ENCODE data around the gene TPO. TPM values are rescaled to one million over a fixed set of nuclear protein-coding genes. Genes with fewer than 3 reads are reported as not detected.

Gene TPO
- total RNA-seq, 2 donors from 2014 or later, result 0.80 to 0.94 TPM

DNA sequence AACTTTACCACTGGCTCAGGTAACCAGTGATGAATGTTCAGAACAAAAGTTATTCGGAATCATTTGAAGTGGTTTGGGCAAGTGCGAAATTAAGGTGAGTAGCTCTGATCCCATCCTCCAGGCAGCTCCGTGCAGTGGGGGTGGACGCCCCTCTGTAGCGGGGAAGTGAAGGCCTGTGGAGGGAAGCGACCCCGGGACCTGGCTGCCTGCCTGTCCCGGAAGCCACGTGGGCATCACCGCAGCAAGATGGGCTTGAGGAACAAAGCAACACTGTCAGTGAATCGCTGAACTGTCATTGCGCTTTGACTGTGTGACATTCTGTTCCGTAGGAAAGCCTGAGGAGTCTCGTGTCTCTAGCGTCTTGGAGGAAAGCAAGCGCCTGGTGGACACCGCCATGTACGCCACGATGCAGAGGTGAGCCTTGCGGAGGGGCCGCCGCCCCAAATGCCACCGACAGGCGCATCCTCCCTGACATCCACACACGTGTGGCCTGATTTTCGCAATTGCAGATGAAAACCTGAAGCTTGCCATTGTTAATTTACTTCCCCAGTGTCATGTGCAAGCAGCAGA lies 9.5 kb downstream of the TPO start:
- no peak overlapping the region for H3K27ac ChIP-seq
- H3K4me1 ChIP-seq, result no peaks in the 10 kb centered on the region
- no peak overlapping the region for H3K4me3 ChIP-seq
- intact Hi-C loops (cut with DNase I), result no loop called here
- H3K27me3 ChIP-seq, result no peaks in the 10 kb centered on the region
- H3K9ac ChIP-seq (ENCODE audit: low read depth in 2 of 2, low read length in 2 of 2), result no peak overlapping the region
- no peaks in the 10 kb centered on the region for H3K36me3 ChIP-seq
- TF ChIP-seq, protein P1, sequence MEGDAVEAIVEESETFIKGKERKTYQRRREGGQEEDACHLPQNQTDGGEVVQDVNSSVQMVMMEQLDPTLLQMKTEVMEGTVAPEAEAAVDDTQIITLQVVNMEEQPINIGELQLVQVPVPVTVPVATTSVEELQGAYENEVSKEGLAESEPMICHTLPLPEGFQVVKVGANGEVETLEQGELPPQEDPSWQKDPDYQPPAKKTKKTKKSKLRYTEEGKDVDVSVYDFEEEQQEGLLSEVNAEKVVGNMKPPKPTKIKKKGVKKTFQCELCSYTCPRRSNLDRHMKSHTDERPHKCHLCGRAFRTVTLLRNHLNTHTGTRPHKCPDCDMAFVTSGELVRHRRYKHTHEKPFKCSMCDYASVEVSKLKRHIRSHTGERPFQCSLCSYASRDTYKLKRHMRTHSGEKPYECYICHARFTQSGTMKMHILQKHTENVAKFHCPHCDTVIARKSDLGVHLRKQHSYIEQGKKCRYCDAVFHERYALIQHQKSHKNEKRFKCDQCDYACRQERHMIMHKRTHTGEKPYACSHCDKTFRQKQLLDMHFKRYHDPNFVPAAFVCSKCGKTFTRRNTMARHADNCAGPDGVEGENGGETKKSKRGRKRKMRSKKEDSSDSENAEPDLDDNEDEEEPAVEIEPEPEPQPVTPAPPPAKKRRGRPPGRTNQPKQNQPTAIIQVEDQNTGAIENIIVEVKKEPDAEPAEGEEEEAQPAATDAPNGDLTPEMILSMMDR (IDR thresholded peaks at IDR 0.05), result no peak
- H3K9me3 ChIP-seq, result no peaks in the 10 kb centered on the region
- no peak for DNase-seq

DNA sequence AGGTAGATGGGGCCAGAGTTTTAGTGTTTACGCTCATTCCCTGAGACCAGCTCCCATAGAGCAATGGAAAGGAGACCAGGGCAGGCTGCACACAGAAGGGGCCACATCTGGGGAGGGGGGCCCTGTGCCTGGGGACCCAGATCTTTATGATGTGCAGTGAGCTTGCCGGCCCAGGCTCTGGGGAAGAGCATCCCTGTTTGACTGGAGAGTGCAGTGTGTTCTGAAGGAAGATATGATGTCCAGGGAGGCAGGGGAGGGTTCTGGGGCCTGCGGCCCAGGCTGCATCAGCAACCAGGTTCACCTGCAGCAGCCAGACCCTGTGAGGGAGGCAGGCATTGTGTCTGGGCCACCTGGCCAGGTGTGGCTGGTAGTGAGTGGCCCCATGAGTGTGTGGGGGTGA lies 13.8 kb downstream of the TPO start:
- Histone ChIP-seq H3K9me3 (no peaks in the 10 kb centered on the region), H3K36me3 (no peaks in the 10 kb centered on the region), H3K27ac (no peak overlapping the region), H3K9ac (ENCODE audit: low read depth in 2 of 2, low read length in 2 of 2) (no peak overlapping the region), H3K27me3 (no peaks in the 10 kb centered on the region), H3K4me1 (no peaks in the 10 kb centered on the region), H3K4me3 (no peak overlapping the region)
- intact Hi-C loops (cut with DNase I), result no loop called here
- no peak for DNase-seq
- TF ChIP-seq, protein P1 (IDR thresholded peaks at IDR 0.05), result no peak

DNA sequence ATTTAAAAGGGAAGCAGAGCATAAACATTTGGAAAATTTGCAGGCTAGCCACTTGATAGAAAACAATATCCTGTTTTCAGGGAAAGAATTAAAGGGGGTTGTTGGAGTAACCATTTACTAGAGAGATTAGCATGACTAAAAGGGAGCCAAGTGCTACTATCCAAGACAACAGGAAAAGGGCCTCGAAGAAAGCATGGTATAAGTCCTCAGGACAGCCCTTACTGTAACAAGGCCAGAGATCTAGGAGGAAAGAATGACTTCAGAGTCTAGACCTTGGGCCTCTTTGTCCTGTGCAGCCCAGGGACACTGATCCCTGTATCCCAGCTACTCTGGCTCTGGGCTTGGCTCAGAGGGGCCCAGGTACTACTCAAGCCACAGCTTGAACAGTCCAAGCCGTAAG lies 16.6 kb downstream of the TPO start:
- no peak for DNase-seq
- no peaks in the 10 kb centered on the region for H3K4me1 ChIP-seq
- H3K27me3 ChIP-seq, result no peaks in the 10 kb centered on the region
- no peak overlapping the region for H3K4me3 ChIP-seq
- no peak overlapping the region for H3K9ac ChIP-seq (ENCODE audit: low read depth in 2 of 2, low read length in 2 of 2)
- no peaks in the 10 kb centered on the region for H3K9me3 ChIP-seq
- TF ChIP-seq, protein P1 (IDR thresholded peaks at IDR 0.05), result no peak
- no peaks in the 10 kb centered on the region for H3K36me3 ChIP-seq
- H3K27ac ChIP-seq, result no peak overlapping the region
- intact Hi-C loops (cut with DNase I), result no loop called here

DNA sequence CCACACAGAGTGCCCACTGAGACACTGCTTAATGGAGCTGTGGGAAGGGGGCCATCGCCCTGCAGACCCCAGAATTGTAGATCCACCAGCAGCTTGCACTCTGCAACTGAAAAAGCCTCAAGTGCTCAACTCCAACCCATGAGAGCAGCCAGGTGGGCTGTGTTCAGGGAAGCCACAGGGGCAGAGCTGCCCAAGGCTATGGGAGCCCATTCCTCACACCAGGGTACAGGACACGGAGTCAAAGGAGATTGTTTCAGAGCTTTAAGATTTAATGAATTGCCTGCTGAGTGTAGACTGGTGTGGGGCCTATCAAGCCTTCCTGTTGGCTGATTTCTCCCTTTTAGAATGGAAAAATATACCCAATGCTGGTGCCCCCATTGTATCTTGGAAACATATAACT lies 17.2 kb downstream of the TPO start:
- intact Hi-C loops (cut with DNase I), result no loop called here
- no peaks in the 10 kb centered on the region for H3K36me3 ChIP-seq
- H3K4me3 ChIP-seq, result no peak overlapping the region

DNA sequence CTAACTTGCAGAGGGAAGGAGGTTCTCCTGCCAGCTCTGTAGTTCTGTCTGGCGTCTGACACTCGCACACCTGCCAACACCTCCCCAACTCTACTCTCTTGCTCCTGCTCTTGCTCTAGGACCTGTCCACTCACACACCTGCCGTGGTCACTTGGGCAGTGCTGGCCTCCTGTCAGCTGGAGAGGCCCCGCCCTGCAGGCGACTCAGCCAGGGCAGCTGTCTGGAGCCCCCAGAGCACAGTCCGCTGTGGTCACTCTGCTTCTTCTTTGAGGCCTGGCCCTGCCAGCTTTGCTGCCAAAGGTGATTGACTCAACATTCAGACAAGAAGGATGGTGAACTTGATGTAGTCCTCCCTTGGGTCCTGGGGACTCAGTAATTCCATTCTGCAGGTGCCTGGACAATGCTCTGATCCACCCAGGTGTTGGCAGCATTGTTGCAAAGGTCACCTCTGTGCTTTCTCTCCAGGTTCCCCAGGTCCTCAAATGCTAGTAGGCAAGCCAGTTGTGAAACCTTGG lies 18.7 kb downstream of the TPO start:
- DNase-seq, result no peak
- Histone ChIP-seq H3K36me3 (no peaks in the 10 kb centered on the region), H3K4me1 (no peaks in the 10 kb centered on the region), H3K9me3 (no peaks in the 10 kb centered on the region), H3K27me3 (no peaks in the 10 kb centered on the region), H3K27ac (no peak overlapping the region), H3K4me3 (no peak overlapping the region), H3K9ac (ENCODE audit: low read depth in 2 of 2, low read length in 2 of 2) (no peak overlapping the region)
- TF ChIP-seq, protein P1 (IDR thresholded peaks at IDR 0.05), result no peak
- intact Hi-C loops (cut with DNase I), result no loop called here

More for the DNA sequence above, 17.2 kb downstream of the TPO start:
- H3K9me3 ChIP-seq, result no peaks in the 10 kb centered on the region
- H3K27ac ChIP-seq, result no peak overlapping the region
- no peak overlapping the region for H3K9ac ChIP-seq (ENCODE audit: low read depth in 2 of 2, low read length in 2 of 2)
- H3K27me3 ChIP-seq, result no peaks in the 10 kb centered on the region
- TF ChIP-seq, protein P1 (IDR thresholded peaks at IDR 0.05), result no peak
- DNase-seq, result no peak
- no peaks in the 10 kb centered on the region for H3K4me1 ChIP-seq
